HG02798 (cell line): ENCODE data around the gene OTULIN.

Experiments used
- ATAC-seq: cut with Tn5 transposase; IDR thresholded peaks from one replicate; pipeline ENCODE4 v1.9.1; 2021; ENCODE audit warnings: mild to moderate bottlenecking; ENCODE audit not compliant: unreplicated experiment, poor library complexity

OTULIN gene

DNA sequence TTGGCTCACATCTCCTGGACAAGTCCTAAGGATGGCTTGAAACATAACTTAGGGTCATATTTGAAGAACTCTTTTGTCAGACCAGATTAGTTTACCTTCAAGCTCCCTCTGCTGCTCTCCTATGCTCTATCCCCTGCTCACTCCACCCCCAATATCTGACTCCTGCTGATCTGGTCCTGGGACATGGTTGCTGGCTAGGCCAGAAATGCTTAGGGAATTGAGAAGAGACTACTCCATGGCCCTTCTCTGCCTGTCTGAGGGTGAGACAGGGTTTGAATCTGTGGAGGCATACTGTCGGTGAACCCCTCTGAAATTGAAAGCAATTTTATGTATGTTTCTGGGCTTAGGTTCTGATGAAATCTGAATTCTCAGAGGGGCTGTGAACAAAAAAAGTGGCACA lies 3.3 kb downstream of the OTULIN start:
- no peak for ATAC-seq

DNA sequence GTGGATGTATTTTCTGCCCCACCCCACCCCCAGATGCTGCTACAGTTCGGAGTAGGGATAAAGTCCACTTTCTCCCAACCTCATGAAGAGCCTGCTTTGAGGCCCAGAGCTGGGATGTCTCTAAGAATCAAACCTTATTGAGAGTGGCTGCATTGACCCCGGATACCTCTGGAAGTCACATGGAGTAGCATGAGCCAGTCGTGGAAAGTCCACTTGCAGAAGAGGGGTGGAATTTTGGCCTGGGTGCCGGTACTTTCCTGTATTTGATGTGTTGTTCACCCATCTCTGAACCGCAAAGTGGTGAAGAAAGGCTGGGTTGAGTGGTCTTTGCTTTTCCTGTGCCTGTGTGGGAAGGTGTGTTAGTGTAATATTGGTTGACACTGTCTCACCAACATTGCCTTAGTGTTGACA lies 3.7 kb downstream of the OTULIN start:
- ATAC-seq, result no peak

DNA sequence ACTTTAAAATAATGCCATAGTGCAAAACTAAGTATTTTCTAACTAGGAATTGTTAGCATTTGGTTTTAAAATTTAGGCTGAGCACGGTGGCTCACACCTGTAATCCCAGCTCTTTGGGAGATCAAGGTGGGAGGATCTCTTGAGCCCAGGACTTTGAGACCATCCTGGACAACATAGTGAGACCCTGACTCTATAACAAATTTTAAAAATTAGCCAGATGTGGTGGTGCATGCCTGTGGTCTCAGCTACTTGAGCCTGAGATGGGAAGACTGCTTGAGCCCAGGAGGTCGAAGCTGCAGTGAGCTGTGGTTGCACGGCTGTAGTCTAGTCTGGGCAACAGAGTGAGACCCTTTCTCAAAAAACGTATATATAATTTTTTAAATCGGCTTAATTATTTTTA lies 4.9 kb downstream of the OTULIN start:
- ATAC-seq, result no peak

DNA sequence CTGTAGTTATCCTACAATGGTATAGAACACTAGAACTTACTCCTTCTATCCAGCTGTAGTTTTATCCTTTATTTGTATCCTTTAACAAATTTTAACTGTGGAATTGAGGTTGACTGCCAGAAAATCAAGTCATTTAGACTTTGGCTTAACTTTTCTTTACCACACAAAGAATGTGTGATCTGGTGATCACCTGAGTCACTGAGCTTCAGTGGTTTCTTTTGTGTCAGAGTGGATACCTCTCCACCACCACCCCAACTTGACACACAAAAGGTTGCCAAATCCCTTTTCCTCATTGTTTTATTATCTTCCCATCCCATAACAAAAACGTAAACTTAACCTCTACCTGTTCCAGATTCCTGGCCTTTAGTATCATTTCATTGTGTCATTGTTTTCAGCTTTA lies 5.5 kb downstream of the OTULIN start:
- no peak for ATAC-seq

DNA sequence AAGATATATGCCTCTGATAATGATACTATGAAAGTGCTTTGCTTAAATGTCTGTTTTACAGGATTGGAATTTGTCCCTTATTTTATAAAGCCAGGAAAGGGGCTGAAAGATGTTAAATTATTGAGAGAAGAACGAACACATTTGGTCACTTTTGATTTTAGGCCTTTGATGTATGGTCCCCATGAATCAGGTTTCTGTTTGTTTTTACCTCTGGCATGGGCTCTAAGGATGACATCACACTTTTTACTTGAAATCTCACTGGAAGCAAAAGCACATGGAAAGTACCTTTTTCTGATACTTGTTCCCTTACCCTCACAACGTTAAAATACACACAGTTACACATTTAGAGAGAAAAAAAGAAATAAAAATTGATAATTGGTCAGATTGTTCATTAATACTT lies 6.9 kb downstream of the OTULIN start:
- no peak for ATAC-seq

DNA sequence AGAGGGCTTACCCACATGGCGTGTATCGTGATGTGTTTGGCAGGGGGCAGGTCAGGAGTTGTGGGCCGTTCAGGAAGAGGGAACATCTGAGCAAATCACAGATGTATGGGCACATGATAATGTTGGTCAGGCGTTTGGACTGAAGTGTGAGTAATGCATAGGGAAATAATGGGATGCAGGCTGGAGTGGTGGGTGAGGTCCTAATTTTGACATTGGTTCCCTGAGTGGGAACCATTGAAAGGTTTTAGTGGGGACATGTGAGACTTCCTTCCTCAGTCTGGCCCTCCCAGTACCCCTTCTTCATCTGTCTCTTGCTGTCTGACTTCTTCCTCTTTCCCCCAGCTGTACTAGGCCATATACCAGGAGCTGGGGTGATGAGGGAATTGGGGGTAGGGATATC lies 7.6 kb downstream of the OTULIN start:
- ATAC-seq, result no peak

DNA sequence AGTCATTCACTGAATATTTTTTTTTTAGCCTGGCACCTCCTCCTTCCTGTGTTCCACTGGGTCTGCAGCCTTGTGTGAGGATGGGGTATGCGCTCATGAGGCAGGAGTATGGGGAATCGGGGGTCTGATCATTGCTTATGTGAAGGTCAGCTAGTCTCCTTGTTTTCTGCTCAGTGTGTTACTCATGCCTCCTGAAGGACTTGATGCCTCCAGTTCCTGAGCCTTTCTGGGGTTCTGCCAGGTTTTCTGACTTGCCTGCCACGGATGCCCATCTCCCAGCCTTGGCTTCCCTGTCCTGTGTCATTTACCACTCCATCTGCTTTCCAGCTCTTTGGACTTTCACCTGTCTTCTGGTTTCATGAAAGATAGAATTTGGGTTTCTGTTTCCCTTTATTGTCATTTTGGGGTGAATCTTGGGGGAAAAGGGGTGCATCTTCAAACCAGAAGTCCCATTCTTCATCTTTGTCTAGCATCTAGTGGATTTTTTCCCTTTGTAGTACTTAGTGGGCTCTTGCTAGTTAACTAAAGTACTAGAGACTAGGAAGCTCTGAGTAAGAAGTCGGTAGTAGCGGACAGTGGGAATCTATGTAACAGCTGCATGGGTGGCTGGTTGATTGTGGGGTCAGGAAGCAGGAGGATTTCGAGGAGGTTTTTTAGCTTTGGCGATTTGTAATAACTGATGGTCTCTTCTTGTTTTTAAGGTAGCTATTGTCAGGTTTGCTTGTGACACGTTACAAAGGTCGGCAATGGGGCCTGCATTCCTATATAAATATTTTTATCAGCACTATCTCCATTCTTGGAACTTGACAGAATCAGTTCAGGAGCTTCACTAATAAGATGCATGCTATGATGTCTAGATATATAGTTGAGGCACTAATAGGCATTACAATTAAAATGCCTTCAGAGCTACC lies 8.2 kb downstream of the OTULIN start:
- no peak for ATAC-seq

DNA sequence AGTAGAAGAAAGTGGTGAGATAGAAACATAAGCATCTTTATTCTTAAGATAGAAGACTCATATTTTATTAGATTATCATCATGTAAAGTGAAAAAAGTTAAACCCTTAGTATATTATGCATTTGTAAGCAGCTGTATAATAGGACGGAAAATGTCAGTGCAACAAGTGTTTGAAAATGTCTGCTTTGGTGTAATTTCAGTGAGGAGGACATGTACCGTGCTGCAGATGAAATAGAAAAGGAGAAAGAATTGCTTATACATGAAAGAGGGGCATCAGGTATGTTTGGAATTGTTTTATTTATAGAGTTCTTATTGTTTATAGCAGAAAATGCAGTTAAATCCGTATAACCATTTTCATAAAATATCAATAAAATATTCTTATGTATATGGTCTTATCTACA lies 8.9 kb downstream of the OTULIN start:
- no peak for ATAC-seq

DNA sequence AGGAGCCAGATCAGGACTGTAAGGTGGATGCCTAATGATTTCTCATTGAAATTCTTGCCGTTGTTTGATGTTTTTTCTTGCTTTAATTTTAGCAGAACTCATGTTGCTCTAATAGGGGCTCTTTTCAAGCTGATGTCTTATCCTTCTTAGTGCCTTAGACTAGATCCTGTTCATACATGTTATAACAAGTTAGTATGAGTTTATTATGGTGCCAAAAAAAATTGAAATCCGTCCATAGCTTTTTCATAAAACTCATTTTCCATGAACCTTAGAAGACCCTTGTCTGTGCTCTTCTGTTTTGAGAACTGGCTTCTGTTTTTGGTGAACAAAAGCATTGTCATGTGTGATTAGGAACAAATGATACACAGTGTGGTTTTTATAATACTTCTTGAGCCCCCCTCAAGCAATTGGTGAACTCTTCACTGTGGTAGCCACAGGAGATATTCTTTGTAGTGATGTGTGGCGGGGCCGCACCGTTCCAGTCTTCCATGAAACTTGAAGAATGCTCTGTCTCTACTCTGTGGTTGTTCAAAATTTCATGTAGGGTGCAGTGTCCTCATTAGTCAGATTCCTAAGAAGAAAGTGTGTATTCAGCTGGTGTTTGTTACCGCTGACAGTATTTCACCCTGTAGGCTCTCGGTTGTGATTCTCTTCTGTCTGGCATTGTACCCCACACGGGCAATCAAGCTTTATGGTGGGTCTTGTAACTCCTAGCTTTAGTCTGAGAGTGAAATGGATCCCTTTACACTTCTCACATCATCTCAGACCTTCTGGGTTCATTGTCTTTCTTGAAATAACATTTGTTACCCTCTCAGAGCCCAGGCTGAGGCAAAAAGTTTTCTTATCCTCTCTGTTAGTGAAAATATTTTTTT lies 10.7 kb downstream of the OTULIN start:
- peak; percentile 8 for ATAC-seq

DNA sequence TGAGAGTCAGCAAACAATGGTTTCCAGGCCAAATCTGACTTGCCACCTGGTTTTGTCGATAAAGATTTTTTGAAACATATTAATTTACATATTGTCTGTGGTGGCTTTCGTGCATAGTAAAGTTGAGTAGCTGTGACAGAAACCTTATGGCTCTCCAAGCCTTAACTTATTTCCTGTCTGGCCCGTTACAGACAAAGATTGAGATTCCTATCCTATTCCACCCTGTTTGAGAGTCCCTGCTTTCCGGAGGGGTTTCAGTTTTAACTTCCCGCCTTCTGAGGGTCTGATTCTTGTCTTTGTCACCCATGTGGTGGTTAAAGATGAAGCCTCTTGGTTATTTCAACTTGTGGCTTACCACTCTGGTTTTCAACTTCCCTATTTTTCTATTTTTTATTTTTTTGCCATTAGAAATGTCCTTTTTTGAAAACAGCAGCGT lies 11.4 kb downstream of the OTULIN start:
- peak; percentile 43 for ATAC-seq

DNA sequence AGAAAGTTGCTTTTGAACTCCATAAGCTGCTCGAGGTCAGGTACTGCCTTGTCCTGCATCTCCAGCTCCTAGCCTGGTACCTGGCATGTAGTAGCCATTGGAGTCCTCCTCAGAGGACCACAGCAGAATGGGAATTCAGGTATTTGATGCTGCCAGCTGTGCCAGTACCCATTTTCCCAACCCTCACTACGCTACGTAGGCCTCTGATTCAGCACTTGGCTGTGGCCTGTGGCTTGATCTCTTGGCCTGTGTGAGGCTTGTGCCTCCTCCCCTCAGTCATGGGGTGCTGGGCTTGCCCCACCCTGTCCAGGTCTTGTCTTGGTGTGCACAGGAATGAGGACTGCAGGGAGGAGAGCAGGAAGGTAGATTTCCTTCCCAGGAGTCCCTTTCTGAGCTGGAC lies 11.8 kb downstream of the OTULIN start:
- ATAC-seq, result peak; percentile 48

DNA sequence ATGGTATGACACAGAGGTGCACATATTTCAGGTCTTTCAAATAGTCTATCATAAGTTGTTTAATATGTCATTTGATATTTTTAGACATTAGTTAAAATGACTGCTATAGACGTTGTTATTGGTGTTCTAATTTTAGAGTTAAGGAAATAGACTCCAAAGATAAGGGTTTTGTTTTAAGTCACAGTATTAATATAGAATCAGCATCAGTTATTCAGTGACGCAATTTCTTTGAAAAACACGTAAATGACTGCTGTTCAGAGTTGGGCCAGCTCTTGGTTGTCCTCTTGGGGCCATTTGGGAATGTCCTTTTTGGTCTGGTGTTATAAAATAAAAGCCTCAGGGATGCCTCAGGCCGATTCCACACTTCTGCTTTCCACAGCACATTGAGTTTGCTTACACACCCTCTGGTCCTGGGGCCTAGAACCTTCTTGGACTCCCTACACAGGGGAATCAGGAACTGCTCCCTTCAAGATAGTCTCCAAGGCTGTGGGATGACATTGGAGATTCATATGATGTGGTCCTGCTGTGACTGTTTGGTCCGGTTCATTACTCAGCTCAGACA lies 14.3 kb downstream of the OTULIN start:
- no peak for ATAC-seq

DNA sequence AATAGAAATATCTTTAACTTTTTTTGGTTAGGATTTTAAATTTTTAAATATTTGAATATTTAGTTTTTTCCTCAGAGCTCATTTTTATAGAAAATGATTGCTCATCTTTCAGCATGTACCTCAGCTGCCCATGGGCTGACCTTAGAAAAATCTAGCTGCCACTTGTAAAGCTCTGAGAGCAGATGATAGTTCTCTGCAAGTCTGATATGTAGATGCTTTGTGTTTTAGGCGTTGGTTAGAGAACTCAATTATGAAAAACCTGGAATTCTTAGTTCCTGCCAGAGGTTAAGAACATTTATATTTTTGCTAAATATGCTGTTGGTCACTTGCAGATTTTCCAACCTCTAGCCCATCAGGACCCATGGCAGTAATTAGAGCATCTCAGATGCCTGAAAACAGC lies 15.1 kb downstream of the OTULIN start:
- no peak for ATAC-seq

DNA sequence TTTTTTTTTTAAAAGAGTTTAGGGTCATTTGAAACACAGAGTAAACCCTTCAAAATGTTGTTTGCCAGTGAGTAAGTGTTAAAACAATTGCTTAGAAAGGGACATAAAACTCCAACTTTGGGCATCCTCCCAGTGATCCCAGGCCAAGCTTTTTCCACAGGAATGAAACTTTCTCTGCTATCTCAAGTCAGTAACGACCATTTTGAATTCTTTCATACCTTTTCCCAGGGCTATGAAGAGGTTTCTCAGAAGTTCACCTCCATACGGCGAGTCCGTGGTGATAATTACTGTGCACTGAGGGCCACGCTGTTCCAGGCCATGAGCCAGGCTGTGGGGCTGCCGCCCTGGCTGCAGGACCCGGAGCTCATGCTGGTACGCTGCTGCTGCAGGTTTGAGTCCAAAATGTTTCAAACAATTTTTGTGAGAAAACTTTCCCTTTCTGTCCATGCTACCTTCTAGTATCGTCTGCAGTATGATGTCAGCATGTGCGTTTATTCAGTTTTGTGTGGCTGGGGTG lies 16.8 kb downstream of the OTULIN start:
- no peak for ATAC-seq

DNA sequence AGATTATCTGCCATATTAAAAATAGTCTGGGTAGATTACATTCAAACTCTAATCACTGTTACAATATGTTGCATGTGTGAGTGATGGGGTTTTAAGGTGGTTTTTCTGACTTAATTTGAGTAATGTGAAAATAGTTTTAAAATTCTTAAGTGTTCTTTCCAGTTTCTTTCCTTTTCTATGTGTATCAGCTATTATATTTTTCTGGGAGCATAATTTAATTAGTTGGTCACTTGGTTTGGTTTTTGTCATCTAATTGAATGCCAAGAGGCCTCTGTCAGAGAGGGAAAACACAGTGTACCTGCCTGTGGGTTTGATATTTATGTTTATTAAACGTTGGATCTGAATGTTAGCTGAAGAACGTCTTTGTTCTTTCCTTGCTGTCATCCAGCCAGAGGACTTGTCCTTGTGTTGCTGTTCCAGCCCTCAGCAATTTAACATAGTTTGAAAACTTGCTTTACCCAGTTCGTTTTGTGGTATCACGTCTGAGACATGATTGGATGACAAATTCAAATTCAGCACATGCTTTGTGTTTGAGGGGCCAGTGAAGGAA lies 19.5 kb downstream of the OTULIN start:
- ATAC-seq, result no peak

DNA sequence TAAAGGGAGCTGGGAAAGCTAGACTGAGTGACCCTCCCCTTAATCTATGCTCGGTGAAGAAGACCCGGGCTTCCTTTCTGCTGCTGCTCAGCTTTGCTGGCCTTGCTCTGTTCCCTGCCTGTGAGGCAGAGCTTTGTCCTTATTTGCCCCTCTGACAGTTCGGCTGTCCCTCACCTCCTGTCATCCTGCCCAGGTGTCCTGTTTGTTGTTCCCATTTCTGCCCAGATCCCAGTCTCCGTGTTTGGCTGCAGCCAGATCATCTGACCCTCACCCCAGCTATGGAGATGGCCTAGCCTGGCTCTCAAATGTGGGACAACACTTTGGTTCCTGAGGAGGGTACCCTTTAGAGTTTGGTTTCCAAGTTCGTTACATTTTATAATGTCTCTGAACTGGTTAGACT lies 20.2 kb downstream of the OTULIN start:
- no peak for ATAC-seq

DNA sequence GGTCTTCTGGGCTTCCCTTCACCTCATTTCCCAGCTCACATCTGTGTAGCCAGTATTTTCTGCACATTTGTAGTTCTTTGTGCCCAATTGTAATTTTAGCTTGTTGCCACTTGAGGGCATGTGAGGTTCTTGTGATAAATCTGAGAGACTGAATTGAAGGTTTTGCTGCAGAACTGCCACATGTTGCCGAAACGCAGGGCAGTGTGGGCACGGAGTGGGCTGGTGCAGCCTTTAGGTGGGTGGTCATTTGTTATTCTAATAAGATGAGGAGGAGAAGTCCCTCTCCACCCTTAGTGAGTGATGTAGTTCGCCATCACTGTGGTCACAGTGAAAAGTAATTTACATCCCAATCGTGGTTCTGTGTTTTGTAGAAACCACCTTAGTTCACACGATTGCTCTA lies 21.2 kb downstream of the OTULIN start:
- peak; percentile 97 for ATAC-seq

DNA sequence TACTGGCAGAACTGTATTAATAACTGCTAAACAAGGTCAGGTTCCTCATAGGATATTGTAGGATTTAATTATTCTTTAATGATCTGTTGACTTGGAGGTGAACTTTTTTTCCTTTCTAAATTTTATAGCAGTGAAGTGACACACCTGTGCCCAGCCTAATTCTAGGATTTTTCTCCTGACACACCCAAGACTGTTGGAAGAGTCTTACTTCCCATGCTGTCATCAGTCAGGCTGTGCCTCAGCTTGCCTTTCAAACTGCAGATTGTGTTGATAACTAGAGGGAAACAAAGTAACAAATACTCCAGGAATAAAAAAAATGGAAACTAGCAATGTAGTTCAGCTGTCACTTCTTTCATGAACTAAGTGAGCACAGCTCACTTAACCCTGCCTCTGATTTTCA lies 22.0 kb downstream of the OTULIN start:
- ATAC-seq, result no peak

DNA sequence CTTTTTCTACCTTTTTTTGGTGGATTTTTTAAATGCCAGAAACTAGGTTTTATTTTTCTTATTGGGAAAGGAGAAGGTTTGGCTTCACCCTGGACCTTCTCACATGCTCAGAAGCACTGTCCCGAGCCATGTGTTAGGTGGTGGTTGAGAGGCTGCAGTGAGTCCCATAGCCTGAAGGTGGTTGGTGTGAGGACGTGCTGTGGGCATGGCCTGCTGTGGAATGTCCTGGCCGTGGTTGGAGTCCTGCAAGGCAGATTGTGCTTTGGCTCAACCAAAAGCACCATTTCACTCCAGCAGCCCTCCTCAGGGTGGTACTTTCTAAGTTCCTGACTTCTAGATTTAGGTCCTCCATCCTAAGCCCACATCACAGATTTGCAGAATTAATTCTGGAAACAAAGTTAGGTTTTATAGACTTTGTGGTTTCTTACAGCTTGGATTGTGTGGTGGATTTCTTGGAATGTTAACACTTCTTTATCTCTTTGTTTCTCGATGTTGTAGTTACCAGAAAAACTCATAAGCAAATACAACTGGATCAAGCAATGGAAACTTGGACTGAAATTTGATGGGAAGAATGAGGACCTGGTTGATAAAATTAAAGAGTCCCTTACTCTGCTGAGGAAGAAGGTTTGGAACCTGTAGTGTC lies 22.6 kb downstream of the OTULIN start:
- ATAC-seq, result no peak

DNA sequence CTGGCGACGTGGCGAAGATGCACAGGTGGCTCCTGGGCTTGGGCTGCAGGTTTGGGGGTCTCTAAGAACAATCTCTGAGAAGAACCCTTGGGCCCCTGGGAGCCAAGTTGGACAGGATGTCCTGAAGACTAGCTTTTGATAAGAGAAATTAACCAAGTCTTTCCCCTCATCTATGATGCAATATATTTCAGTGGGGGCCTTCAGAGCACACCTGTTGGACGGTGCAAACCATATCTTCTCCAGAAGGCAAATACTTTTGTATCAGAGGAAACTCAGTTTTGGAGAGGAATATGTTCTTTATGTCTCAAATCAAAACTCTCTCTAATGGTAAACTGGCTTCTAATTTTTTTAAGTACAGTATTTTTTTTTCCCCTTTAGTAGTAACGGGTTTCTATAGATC lies 28.6 kb downstream of the OTULIN start:
- ATAC-seq, result no peak
